Measurements from ENCODE around the gene MARCHF10.

DNA sequence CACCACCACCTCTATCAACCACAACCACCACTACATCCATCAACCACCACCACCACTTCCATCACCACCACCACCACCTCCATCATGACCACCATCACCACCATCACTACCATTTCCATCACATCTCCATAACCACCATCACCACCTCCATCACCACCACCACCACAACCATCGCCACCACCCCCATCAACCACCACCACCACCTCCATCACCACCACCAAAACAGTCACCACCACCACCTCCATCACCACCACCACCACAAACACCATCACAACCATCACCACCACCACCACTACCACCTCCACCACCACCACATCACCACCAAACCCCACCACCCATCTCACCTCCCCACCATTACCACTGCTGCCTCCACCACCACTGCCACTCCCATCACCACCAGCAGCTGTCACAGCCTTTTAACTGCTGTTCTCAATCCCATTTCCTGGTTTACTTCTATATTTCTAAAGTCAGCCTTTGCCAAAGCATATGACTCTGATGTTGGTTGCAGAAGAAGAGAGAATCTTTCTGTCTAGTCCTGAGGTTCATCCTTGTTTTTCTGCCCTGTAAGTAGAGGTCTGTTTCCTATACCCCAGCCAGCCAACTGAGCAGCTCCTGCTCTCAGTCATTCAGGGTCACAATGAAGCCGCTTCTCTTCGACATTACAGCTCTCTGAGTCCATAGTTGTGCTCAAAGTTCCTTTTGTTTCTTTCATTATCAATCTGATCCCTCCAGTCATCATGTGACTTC, 14.0 kb downstream of the MARCHF10 start:
- TF ChIP-seq, protein P1, sequence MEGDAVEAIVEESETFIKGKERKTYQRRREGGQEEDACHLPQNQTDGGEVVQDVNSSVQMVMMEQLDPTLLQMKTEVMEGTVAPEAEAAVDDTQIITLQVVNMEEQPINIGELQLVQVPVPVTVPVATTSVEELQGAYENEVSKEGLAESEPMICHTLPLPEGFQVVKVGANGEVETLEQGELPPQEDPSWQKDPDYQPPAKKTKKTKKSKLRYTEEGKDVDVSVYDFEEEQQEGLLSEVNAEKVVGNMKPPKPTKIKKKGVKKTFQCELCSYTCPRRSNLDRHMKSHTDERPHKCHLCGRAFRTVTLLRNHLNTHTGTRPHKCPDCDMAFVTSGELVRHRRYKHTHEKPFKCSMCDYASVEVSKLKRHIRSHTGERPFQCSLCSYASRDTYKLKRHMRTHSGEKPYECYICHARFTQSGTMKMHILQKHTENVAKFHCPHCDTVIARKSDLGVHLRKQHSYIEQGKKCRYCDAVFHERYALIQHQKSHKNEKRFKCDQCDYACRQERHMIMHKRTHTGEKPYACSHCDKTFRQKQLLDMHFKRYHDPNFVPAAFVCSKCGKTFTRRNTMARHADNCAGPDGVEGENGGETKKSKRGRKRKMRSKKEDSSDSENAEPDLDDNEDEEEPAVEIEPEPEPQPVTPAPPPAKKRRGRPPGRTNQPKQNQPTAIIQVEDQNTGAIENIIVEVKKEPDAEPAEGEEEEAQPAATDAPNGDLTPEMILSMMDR (IDR thresholded peaks at IDR 0.05; ENCODE audit: low read depth, low read length): no peak
- TF ChIP-seq EZH2phosphoT487 (IDR thresholded peaks at IDR 0.05; ENCODE audit: low read depth): no peak

All from OCI-LY3 (cell line).